GOT3 (cell line): ENCODE measurements around the gene SPDYE16.
"Not testable (repeated sequence)": the region's sequence is repeated elsewhere in the genome, so short reads cannot be mapped to it uniquely, and the experiment has no call there.

Source experiments
- DNase-seq: peaks from one replicate; lab custom pipeline; 2025; ENCODE audit warnings: mixed read lengths; lab: John Stamatoyannopoulos, UW

Gene SPDYE16

DNA sequence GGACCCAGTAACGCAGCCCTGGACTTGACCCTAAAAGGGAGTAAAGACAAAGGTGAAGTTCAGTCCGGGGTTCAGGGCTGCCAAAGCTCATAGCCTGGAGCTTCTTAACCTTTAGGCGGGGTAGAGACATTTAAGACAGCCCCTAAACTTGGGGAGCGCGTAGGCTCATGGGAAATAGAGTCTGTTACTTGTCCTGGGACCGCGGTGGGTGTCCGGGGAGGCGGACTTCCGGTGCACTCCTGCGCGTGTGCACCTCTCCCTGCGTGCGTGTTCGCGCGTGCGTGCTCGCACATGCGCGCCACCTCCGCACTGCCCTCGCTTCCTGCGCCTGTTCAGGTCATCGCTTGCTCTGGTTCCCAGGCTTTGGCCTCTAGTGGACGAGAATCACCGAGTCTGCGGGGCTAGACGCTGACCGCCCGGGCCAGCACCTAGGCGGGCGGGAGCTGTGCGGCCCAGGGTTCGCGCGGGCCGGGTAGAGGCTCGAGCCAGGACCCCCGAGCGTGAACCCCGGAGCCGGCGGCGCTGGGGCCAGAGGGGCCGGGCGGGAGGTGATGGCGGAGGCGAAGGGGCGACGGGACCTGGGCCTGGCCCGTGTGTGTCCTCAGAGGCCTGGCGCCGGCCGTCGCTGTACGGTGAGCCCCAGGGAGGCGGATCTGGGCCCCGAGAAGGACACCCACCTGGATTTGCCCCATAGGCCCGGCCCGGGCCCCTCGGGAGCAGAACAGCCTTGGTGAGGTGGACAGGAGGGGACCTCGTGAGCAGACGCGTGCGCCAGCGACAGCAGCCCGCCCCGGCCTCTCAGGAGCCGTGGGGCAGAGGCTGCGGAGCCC is 6.1 kb upstream of the SPDYE16 start:
- DNase-seq: peak; percentile 76

DNA sequence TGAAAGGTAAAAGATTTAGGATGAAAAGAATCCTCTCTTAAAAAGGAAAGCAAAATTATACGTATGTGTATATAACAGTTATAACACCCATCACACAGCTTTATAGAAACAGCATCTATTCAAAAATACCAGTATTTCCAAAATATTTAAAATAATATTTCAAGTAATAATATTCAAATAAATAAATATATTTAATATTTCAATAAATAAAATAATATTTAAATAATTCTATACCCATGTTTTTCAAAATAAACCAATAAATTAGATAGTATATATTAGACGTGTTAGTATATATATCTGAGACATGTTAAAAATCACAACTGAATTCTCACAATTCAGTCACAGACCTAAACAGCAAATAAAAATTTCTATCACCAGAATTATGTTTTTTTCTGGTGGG is 11.5 kb downstream of the SPDYE16 start:
- not testable (repeated sequence) for DNase-seq

DNA sequence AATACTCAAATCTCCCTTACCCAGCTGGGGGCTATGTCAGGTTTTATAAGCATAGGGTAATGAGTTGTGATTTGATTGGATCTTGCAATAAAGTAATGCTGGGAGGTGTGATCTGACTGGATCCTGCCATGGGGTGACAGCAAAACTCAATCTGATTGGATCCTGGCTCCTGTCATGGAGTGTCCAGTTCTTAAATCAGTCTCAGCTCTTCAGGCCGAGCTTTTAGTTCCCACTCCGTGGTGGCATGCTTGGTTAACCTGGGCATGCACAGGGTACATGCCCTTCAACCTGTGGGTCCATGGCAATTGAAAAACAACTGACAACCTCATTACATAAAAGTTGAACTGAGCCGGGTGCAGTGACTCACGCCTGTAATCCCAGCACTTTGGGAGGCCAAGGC is 16.9 kb downstream of the SPDYE16 start:
- DNase-seq: not testable (repeated sequence)

DNA sequence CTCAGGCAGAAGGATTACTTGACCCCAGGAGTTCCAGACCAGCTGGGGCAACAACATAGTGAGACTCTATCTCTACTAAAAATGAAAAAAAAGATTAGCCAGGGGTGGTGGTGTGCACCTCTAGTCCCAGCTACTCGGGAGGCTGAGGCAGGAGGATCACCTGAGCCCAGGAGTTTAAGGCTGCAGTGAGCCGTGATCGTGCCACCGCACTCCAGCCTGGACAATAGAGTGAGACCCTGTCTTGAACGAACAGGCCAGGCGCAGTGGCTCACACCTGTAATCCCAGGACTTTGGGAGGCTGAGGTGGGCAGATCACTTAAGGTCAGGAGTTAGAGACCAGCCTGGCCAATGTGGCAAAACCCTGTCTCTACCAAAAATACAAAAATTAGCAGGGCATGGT is 26.2 kb downstream of the SPDYE16 start:
- DNase-seq: not testable (repeated sequence)

DNA sequence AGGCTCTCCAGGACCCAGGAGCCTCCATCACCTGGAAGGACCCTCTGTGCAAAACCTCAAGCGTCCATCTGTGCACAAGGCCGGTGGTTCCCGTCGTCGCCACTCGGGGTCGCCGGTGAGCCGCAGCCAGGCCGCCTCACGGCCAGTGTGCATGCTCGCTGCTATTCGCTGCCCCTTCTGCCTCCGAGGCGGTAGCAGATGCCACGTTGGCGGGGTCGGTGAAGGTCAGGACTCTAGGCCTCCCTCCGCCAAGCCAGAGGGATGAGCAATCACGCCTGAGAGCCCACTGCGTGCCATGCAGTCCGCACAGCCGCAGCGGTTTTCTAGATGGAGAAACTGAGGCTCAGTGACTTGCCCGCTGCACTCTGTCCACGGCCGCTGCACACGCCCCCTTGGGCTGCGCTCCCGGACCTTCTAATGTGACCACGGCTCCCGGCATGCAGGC is 27.1 kb downstream of the SPDYE16 start:
- no peak for DNase-seq

DNA sequence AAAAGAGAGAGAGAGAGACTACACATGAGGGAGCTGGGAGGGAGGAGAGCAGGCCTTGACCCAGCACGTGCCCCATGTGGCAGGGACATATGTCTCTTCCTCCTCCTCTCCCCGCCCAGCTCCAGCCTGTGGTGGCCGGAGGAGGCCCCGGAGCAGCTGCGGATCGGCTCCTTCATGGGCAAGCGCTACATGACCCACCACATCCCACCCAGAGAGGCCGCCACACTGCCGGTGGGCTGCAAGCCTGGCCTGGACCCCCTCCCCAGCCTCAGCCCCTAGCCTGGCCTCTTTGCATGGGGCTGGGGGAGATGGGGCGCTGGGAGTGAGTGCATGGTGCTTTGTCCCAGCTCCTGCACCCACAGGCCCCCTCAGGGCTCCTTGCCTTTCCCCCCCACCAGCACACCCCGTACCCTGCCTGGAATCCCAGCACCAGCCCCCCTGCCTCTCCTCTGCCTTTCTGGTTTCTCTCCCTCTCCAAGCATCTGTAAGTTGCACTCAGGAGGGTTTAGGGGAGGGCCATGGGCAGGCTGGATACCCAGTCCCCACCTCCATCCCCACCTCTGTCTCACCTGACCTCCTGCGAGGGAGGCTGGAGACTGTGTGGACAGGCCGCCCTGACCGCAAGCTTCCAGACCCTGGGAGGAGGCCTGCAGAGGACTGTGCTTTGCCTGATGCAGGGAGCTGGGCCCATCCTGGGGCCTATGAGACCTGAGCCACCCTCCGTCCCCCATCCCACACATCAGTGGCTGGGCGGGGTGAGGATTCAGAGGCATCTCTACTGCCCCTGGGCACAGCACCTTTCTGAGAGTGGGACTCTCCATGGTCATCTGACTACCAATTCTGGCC is 27.9 kb downstream of the SPDYE16 start:
- DNase-seq: no peak

DNA sequence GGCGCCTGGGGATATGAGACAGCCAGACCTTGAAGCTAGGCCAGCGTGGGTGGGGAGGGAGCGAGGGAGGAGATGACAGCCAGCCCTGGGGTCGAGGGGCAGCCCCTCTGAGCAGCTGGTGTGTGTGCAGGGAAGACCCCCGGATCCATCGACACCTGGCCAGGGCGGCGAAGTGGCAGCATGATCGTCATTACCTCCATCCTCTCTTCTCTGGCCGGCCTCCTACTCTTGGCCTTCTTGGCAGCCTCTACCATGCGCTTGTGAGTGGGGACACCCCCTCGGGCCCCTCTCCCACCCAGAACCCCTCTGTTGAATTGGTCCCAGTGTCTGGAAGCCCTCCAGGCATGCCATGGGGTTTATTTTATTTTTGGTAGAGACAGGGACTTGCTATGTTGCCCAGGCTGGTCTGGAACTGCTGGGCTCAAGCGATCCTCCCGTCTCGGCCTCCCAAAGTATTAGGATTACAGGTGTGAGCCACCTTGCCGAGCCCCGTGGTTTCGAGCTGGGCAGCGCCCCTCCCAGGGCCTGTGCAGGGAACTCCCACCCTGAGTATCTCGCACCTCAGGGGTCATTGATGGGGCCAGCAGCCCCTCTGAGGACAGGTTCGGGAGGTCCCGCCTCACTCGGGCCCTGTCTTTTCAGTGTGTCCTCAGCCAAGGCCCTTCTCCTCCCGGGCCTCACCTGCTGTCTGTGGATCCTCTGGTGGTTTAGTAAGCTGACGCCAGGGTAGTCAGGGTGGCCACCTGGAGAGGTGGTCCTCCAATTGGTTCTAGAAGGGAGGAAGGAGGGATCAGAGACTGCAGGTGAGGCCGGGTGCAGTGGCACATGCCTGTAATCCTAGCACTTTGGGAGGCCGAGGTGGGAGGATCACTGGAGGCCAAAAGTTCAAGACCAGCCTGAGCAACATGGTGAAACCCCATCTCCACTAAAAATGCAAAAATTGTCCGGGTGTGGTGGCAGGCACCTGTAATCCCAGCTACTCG is 29.0 kb downstream of the SPDYE16 start:
- DNase-seq: no peak

DNA sequence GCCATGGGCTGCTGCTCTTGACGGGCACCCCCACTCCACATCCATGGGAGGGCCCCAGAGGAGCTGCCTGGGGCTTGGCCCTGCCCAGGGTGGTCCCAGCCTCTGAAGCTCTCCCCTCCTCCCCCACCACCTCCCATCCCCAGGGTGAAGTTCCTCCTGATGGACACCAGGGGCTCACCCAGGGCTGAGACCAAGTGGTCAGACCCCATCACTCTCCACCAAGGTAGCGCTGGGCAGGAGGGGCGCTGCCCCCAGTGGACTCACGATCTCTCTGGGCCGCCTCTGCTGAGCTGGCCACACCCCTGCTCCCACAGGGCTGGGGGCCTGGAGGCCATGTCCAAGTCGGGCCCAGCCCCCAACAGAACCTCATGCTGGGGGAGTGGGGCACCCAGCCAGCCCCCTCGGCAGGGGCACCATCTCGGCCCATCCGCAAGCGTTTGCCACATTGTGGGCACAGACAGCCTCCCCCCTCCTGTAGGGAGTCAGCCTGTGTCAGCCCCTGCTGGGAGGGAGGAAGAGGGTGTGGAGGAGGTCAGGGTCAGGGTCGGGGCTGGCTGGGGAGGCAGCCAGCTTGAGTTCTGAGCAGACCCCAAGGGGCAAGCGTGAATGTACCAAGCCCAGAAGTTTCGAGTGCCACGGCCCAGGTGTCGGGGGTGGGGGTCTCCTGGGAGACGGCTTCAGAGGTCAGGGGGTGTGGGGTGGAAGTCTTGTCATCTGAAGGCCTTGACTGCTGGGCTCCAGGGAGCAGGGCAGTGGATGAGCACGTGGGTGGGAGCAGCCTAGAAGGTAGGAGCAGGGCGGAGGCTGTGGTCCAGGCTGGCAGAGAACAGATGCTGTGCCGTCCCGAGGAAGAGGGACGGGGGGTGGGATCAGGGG is 29.9 kb downstream of the SPDYE16 start:
- DNase-seq: no peak

DNA sequence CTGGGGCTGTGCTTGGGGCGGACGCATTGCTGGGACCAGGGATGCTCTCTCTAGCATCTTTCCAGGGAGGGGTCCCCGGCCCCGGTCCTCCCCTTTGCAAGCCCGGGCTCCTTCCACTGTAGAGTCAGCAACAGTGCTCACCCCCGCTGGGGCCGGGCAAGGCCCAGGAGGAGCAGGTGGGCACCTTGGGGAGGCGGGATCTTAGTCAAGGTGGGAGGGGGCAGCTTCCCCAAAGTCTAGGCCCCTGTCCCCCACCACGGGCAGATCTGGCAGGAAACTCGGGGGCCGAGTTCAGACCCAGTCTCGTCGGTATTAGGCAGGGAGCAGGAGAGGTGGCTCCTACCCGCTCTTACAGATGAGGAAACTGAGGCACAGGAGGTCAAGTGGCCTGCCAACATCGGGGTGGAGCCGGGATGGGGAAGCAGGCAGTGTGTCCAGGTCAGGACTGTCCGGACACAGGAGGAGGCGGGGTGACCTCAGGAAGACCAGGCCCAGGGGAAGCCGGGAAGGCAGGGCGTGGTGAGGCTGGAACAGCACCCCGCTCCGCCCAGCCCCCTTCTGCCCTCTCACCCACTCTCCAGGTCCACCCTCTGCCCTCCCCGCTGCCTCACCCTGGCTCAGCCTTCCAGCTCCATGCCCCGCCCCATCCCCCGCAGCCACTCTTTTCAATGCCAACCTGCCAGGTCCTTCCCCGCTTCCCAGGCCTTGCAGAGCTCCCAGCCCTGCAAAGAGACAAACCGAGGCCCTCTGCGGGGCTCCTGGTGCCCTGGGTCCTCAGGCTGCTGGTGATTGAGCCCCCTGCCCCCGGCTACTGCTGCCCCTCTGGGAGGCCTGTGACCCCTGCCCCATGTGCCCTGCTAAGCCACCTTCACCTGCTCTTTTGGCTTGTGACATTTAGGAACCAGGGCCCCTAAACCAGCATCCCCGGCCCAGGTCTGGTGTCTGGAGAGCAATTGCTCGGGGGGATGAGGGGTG is 30.9 kb downstream of the SPDYE16 start:
- DNase-seq: not testable (repeated sequence)

DNA sequence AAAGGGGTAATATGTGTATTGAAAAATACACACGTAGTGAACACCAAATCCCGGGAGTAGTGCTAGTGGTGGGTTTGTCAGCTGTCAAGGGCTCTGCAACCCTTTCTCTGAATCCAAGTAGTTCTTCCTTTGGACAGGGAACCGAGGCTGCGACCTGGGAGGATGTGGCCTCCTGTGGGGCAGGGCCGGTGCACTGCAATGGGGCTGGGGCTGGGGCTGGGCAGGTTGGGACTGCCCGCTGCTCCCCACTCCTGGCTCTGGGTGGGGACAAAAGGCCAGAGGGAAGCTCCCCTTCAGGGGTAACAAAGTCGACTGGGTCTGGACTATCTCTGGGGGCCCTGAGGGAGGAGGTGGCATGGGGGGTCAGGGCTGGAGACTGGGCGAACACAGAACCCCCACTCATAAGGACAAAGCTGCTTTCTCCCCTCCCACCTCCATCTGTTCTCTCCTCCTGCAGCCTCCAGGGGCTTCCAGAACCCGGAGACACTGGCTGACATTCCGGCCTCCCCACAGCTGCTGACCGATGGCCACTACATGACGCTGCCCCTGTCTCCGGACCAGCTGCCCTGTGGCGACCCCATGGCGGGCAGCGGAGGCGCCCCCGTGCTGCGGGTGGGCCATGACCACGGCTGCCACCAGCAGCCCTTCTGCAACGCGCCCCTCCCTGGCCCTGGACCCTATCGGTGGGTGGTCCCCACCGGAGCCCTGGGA is 31.7 kb downstream of the SPDYE16 start:
- DNase-seq: not testable (repeated sequence)

DNA sequence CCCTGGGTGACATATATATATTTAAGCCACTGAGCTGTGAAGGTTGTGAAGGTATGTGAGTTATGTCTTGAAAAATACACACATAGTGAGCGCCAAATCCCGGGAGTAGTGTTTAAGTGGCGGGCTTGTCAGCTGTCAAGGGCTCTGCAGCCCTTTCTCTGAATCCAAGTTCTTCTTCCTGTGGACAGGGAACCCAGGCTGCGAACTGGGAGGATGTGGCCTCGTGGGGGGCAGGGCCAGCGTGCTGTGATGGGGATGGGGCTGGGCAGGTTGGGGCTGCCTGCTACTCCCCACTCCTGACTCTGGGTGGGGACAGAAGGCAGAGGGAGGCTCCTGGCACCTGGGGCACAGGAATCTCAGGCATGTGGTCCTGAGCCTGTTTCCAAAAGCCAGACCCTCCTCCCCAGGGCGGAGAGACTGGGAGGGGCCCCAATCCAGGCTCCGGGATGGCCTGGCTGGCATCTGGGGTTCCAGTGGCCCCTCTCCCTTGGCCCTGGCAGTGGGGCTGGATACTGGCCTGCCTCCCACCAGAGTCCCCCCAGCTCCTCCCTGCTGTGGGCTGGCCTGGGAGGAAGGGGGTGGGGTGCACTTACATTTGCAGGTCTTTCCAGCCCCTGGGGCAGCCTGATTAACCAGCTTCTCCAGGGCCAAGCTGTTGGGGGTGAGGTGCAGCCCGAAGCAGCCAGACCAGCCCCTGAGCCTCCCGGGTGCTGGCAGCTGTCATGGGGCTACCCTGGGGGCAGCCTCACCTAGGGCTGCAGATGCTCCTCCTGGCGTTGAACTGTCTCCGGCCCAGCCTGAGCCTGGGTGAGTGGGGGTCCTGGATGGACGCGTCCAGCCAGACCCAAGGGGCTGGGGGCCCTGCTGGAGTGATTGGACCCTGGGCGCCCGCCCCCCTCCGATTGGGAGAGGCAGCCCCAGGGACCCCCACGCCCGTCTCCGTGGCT is 32.9 kb downstream of the SPDYE16 start, which contains the start of gene UPK3B:
UPK3B (plus strand) TSS at position 622 of the 947 bp plus-strand sequence; CDS start at position 723, 101 bp downstream.
- DNase-seq: no peak

DNA sequence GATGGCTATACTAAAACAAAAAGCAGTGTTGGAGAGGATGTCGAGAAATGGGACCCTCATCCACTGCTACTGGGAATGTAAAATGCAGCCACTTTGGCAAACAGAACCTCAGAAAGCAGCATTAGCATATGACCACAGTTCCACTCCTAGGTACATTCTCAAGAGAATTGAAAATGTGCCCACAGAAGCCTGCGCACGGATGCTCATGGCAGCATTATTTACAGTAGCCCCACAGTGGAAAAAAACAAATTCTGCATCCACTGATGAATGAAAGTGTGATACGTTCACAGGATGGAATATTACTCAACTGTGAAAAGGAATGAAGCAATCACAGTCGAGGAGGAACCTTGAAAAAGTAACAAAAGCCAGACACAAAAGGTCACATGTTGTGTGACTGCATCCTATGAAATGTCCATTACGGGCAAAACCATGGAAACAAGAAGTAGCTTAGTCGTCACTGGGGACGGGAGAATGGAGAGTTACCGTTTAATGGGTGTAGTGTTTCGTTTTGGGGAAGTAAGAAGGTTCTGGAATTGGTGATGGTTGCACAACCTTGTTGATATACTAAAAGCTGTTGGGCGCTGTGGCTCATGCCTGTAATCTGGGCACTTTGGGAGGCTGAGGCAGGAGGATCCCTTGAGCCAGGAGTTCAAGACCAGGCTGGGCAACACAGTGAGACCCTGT is 35.2 kb downstream of the SPDYE16 start:
- no peak for DNase-seq

DNA sequence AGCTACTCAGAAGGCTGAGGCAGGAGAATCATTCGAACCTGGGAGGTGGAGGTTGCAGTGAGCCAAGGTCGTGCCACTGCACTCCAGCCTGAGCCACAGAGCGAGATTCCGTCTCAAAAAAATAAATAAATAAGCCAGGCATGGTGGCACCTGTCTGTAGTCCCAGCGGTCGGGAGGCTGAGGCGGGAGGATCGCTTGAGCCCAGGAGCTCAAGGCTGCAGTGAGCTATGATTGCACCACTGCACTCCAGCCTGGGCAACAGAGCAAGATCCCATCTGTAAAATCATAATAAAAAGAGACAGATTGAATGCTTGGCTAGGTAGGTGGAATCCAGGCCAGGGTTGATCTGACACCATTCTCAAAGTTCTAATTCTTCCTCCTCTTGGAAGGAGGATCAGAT is 36.5 kb downstream of the SPDYE16 start:
- DNase-seq: not testable (repeated sequence)

DNA sequence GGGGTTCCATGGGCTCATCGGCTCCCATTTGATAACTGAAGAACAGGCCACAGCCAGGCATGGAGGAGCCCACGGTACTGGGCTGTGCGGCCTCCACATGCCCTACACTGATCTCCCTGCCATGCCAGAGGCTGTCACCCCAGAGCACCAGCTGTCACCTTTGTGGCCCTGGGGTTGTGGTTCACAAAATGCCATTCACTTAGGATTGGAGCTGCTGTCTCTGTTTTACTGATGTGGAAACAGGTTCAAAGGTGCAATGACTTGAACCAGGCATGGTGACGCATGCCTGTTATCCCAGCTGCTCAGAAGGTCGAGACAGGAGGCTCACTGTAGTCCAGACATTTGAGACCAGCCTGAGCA is 37.0 kb downstream of the SPDYE16 start:
- no peak for DNase-seq

DNA sequence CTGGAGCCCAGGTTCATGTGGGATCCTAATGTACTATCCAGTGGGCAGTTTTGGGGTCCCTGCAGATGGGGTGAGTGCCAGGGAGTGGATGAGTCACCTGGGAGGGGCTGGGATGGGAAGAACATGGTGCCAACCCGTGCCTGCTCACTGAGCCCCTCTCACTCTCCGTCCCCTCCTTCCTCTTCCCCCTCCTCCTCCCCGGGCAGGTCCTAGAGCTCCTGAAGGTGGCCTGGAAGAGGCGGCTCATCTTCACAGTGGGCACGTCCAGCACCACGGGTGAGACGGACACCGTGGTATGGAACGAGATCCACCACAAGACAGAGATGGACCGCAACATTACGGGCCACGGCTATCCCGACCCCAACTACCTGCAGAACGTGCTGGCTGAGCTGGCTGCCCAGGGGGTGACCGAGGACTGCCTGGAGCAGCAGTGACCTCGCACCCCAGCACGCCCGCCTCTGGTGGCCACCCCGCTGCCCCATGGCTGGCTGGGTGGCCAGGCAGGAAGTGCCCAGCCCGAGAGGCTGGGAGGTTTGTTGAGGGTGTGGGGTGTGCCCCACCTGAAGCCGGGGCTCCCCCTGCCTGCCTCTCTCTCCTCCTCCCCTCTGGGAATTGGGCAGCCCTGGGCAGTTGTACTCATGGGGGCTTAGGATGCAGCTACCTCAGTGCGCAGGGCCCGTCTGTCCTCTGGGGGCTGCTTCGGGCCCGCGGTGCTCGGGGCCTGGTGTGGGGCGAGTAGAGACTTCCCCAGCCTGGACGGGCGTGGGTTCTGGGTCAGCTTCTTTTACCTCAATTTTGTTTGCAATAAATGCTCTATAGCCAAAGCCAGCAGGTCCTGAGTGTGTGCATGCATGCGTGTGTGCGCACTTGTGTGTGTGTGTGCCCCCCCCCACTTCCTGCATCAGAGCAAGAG is 37.7 kb downstream of the SPDYE16 start:
- DNase-seq: no peak
